NCI-H2029 (cell line): ENCODE measurements around the gene ENTPD5.

Source experiments
- DNase-seq: peaks from one replicate; lab custom pipeline; 2025; lab: John Stamatoyannopoulos, UW

Gene ENTPD5

GRCh38 chr14:74018586-74019407, at the start of gene ENTPD5, which contains the start of gene BBOF1:
Gene ENTPD5, minus strand, starts transcription at chr14:74019288. Its CDS starts 31,186 bp downstream, at chr14:73988102.
Gene BBOF1, plus strand, starts transcription at chr14:74019349. Its CDS starts 130 bp downstream, at chr14:74019479.
- peak; percentile 59 for DNase-seq

GRCh38 chr14:74065746-74066575, 46.9 kb upstream of the ENTPD5 start:
- DNase-seq = no peak

- no peak for DNase-seq
Measured at GRCh38 chr14:74064883-74065282, 45.8 kb upstream of the ENTPD5 start.

- no peak for DNase-seq
Measured at GRCh38 chr14:74064426-74064825, 45.3 kb upstream of the ENTPD5 start.

GRCh38 chr14:74062809-74063150, 43.7 kb upstream of the ENTPD5 start:
- DNase-seq = no peak

- no peak for DNase-seq
Measured at GRCh38 chr14:74049876-74050495, 30.9 kb upstream of the ENTPD5 start.

GRCh38 chr14:74048281-74048680, 29.2 kb upstream of the ENTPD5 start:
- DNase-seq = no peak

GRCh38 chr14:74045522-74045921, 26.4 kb upstream of the ENTPD5 start:
- DNase-seq = no peak

GRCh38 chr14:74042296-74042695, 23.2 kb upstream of the ENTPD5 start:
- no peak for DNase-seq

GRCh38 chr14:74038020-74038859, 19.2 kb upstream of the ENTPD5 start:
- DNase-seq = peak; percentile 4

- no peak for DNase-seq
Measured at GRCh38 chr14:74035556-74035955, 16.5 kb upstream of the ENTPD5 start.

GRCh38 chr14:74034572-74034971, 15.5 kb upstream of the ENTPD5 start:
- DNase-seq = no peak

- no peak for DNase-seq
Measured at GRCh38 chr14:74029136-74029535, 10.0 kb upstream of the ENTPD5 start.

GRCh38 chr14:74022346-74022745, 3.3 kb upstream of the ENTPD5 start:
- no peak for DNase-seq

- no peak for DNase-seq
Measured at GRCh38 chr14:74019408-74020137, 485 bp upstream of the ENTPD5 start.

GRCh38 chr14:74018174-74018585, 908 bp downstream of the ENTPD5 start:
- no peak for DNase-seq

GRCh38 chr14:74015963-74016362, 3.1 kb downstream of the ENTPD5 start:
- no peak for DNase-seq

GRCh38 chr14:74015176-74015575, 3.9 kb downstream of the ENTPD5 start:
- no peak for DNase-seq

- DNase-seq = no peak
Measured at GRCh38 chr14:74014299-74014698, 4.8 kb downstream of the ENTPD5 start.

- no peak for DNase-seq
Measured at GRCh38 chr14:74008843-74009499, 10.1 kb downstream of the ENTPD5 start.
